Astrocyte (in vitro differentiated cells and primary cell): ENCODE data around the gene PISD. TPM values are rescaled to one million over a fixed set of nuclear protein-coding genes. Genes with fewer than 3 reads are reported as not detected.
A peak's percentile ranks its signal among the peaks of the same experiment; 100 is the strongest.

Experiments
- DNase-seq: peaks from one replicate; pipeline ENCODE4 v3.0.0-alpha.2; 2010; ENCODE audit warnings: low read depth
- FAIRE-seq: peaks from 2 replicates; lab custom pipeline; 2011; peaks lifted over from hg19 to GRCh38; lab: Jason Lieb, UNC
- H2AFZ ChIP-seq: 2 replicates; pipeline ENCODE4 v1.6.0; 2012; ENCODE audit warnings: low read depth, low read length, inconsistent platforms
- H3K27ac ChIP-seq: 2 replicates; pipeline ENCODE4 v1.5.1; 2011; ENCODE audit warnings: low read depth, low read length, inconsistent platforms
- H3K27me3 ChIP-seq: 2 replicates; pipeline ENCODE4 v1.6.0; 2011; ENCODE audit warnings: low read length, inconsistent platforms; ENCODE audit not compliant: insufficient read depth
- H3K36me3 ChIP-seq: 2 replicates; pipeline ENCODE4 v1.5.1; 2011; ENCODE audit warnings: low read length, inconsistent platforms; ENCODE audit not compliant: insufficient read depth
- H3K4me1 ChIP-seq: 2 replicates; pipeline ENCODE4 v1.5.1; 2011; ENCODE audit warnings: low read length, inconsistent platforms; ENCODE audit not compliant: insufficient read depth
- H3K4me2 ChIP-seq: 2 replicates; pipeline ENCODE4 v1.6.0; 2012; ENCODE audit warnings: low read length, inconsistent platforms
- H3K4me3 ChIP-seq: 2 replicates; pipeline ENCODE4 v1.5.1; 2011; ENCODE audit warnings: low read depth, mild to moderate bottlenecking, low read length, inconsistent platforms; ENCODE audit not compliant: insufficient read depth
- H3K79me2 ChIP-seq: 2 replicates; pipeline ENCODE4 v1.6.0; 2012; ENCODE audit warnings: mild to moderate bottlenecking, low read length, inconsistent platforms; ENCODE audit not compliant: insufficient read depth
- H3K9ac ChIP-seq: 2 replicates; pipeline ENCODE4 v1.6.0; 2012; ENCODE audit warnings: mild to moderate bottlenecking, low read length, inconsistent platforms
- H3K9me3 ChIP-seq: 2 replicates; pipeline ENCODE4 v1.5.1; 2012; ENCODE audit warnings: low read depth, mild to moderate bottlenecking, low read length, inconsistent platforms; ENCODE audit not compliant: insufficient read depth
- H4K20me1 ChIP-seq: 2 replicates; pipeline ENCODE4 v1.6.0; 2012; ENCODE audit warnings: low read length, inconsistent platforms; ENCODE audit not compliant: insufficient read depth
- H3K27ac Mint-ChIP-seq: one replicate; pipeline ENCODE4 v1.8.0; 2021; ENCODE audit warnings: mild to moderate bottlenecking, mixed read lengths; ENCODE audit not compliant: unreplicated experiment
- H3K27me3 Mint-ChIP-seq: one replicate; pipeline ENCODE4 v1.8.0; 2021; ENCODE audit warnings: low read depth, mixed read lengths; ENCODE audit not compliant: unreplicated experiment
- H3K36me3 Mint-ChIP-seq: one replicate; pipeline ENCODE4 v1.8.0; 2021; ENCODE audit warnings: low read depth, mixed read lengths; ENCODE audit not compliant: unreplicated experiment
- H3K4me1 Mint-ChIP-seq: one replicate; pipeline ENCODE4 v1.8.0; 2021; ENCODE audit warnings: low read depth, mixed read lengths; ENCODE audit not compliant: unreplicated experiment
- H3K4me3 Mint-ChIP-seq: one replicate; pipeline ENCODE4 v1.8.0; 2021; ENCODE audit warnings: mild to moderate bottlenecking, moderate library complexity, mixed read lengths; ENCODE audit not compliant: unreplicated experiment
- H3K9me3 Mint-ChIP-seq: one replicate; pipeline ENCODE4 v1.8.0; 2021; ENCODE audit warnings: mild to moderate bottlenecking, mixed read lengths; ENCODE audit not compliant: unreplicated experiment
- EZH2 ChIP-seq: IDR thresholded peaks from 2 replicates; pipeline ENCODE4 v1.6.1; 2012; ENCODE audit warnings: mild to moderate bottlenecking, low read length, inconsistent platforms; ENCODE audit not compliant: insufficient read depth
- microRNA-seq: library from miRNA; unstranded; fragments of <30 nt; microRNA quantifications from one replicate; pipeline ENCODE4 v1.2.0, GENCODE V29; 2020
- total RNA-seq: library from RNA; stranded (reverse); gene quantifications from 2 replicates; pipeline ENCODE4 v1.2.1, GENCODE V29; 2021
- TF ChIP-seq, protein P1 (sequence below): IDR thresholded peaks from 2 replicates; pipeline ENCODE4 v1.5.1; 2011; ENCODE audit warnings: low read depth, mild to moderate bottlenecking, inconsistent platforms, low read length, moderate library complexity; ENCODE audit not compliant: insufficient read depth

Gene PISD
- total RNA-seq, 1 donor from 2014 or later, result 43.2 TPM

DNA sequence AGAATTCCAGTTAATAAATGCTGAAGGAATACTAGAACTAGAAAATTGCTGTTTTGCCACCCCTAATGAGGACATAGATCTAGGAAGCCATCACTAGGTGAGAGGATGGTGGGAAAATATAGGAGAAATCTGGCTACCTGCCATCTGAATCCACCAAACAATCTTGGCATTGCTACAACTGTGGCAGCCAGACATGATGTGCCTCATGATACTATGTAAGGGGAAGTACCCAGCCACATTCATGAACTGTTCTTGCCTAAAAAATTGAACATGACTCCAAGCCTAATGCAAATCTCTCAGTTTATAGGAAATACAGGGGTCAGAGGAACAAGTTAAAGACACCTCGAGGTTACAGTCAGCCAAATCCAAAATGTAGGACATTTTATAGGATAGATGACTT, 92.9 kb downstream of the PISD start:
- H3K4me1 Mint-ChIP-seq, result no peaks in the 10 kb centered on the region
- FAIRE-seq (no peak), DNase-seq (no peak)
- Histone ChIP-seq H4K20me1 (no peaks in the 10 kb centered on the region), H3K9ac (no peak overlapping the region), H3K79me2 (no peaks in the 10 kb centered on the region), H3K27ac (no peak overlapping the region), H2AFZ (no peak overlapping the region), H3K27me3 (no peaks in the 10 kb centered on the region), H3K4me3 (no peak overlapping the region), H3K36me3 (no peaks in the 10 kb centered on the region), H3K4me2 (no peak overlapping the region), H3K4me1 (no peaks in the 10 kb centered on the region), H3K9me3 (no peaks in the 10 kb centered on the region)
- peaks cover 3% of the 10 kb centered on the region for H3K36me3 Mint-ChIP-seq
- H3K27me3 Mint-ChIP-seq, result no peaks in the 10 kb centered on the region
- H3K9me3 Mint-ChIP-seq, result no peaks in the 10 kb centered on the region
- TF ChIP-seq EZH2, result no peak
- TF ChIP-seq, protein P1, sequence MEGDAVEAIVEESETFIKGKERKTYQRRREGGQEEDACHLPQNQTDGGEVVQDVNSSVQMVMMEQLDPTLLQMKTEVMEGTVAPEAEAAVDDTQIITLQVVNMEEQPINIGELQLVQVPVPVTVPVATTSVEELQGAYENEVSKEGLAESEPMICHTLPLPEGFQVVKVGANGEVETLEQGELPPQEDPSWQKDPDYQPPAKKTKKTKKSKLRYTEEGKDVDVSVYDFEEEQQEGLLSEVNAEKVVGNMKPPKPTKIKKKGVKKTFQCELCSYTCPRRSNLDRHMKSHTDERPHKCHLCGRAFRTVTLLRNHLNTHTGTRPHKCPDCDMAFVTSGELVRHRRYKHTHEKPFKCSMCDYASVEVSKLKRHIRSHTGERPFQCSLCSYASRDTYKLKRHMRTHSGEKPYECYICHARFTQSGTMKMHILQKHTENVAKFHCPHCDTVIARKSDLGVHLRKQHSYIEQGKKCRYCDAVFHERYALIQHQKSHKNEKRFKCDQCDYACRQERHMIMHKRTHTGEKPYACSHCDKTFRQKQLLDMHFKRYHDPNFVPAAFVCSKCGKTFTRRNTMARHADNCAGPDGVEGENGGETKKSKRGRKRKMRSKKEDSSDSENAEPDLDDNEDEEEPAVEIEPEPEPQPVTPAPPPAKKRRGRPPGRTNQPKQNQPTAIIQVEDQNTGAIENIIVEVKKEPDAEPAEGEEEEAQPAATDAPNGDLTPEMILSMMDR, result no peak
- H3K27ac Mint-ChIP-seq, result peak overlapping the region; percentile 38
- H3K4me3 Mint-ChIP-seq, result no peak overlapping the region

Small RNAs within 50 kb of the gene (microRNA-seq; reads per million reads assigned to microRNA genes)
- gene MIR7109, result 3.0 reads per million, percentile 6 among the genes with 10 or more reads in this experiment

Other genes with a start within 250 kb of the PISD start
- 24.3 and 27.0 TPM in 2 replicates for gene EIF4ENIF1, start 172.4 kb downstream of the PISD start, total RNA-seq
- 13.6 TPM in 2 replicates for gene SFI1, start 165.7 kb downstream of the PISD start, total RNA-seq
- 59.6 and 69.8 TPM in 2 replicates for gene PRR14L, start 87.9 kb upstream of the PISD start, total RNA-seq
- 13.0 and 16.2 TPM in 2 replicates for gene DEPDC5, start 91.8 kb upstream of the PISD start, total RNA-seq